Erythroblast (primary cell): ENCODE data around the gene CMSS1.

ENCODE experiments used
- GATA1 ChIP-seq: IDR thresholded peaks from 2 replicates; pipeline ENCODE4 v1.6.1; 2011; ENCODE audit warnings: low read depth, mild to moderate bottlenecking, control low read depth, low read length, moderate library complexity
- POLR2A ChIP-seq: IDR thresholded peaks from 2 replicates; pipeline ENCODE4 v1.6.1; 2011; ENCODE audit warnings: mild to moderate bottlenecking, low read length

- TF ChIP-seq POLR2A (no peak), GATA1 (no peak)
Observed at GRCh38 chr3:100209169-100209568, 391.5 kb downstream of the CMSS1 start.
